ENCODE measurements around the gene CCDC148. TPM values are rescaled to one million over a fixed set of nuclear protein-coding genes. Genes with fewer than 3 reads are reported as not detected.

CCDC148 gene
- total RNA-seq (2014; rRNA removed; shearing (Covaris generic)) (0.16 and 1.2 TPM in 2 replicates), polyA plus RNA-seq (2016; fragmentation: Nextera tagmentation; extraction: Ambion mirVana) (1.3 and 1.8 TPM in 2 replicates)
- long read RNA-seq: 0 reads

- peaks cover 3% of the 10 kb centered on the region; the same call in 1 of the 3 replicates for H3K9me3 Mint-ChIP-seq
- Histone ChIP-seq H3K27me3 (ENCODE audit: insufficient read depth) (no peaks in the 10 kb centered on the region), H3K27ac (ENCODE audit: low read depth) (peak within 1 kb of the TSS; percentile 94), H3K9me2 (ENCODE audit: insufficient read depth) (no peaks in the 10 kb centered on the region), H2AFZ (peak within 1 kb of the TSS; percentile 96), H3F3A (replicated peaks; ENCODE audit: low read depth) (peaks cover 4% of the 10 kb centered on the region), H3K79me2 (replicated peaks; ENCODE audit: insufficient read depth) (peaks cover 33% of the 10 kb centered on the region), H3K4me3 (peak within 1 kb of the TSS; percentile 97), H4K20me1 (replicated peaks; ENCODE audit: insufficient read depth) (peaks cover 26% of the 10 kb centered on the region), H3K4me2 (peak within 1 kb of the TSS; percentile 90), H3K4me1 (ENCODE audit: insufficient read depth) (peaks cover 40% of the 10 kb centered on the region), H3K36me3 (ENCODE audit: insufficient read depth) (no peaks in the 10 kb centered on the region)
- H3K27me3 Mint-ChIP-seq (ENCODE audit: insufficient read depth, low read depth, poor library complexity): peaks cover 5% of the 10 kb centered on the region
- DNase-seq (ENCODE audit: low spot score) (peak; percentile 96), ATAC-seq (peak; percentile 79)
- peaks cover 46% of the 10 kb centered on the region for H3K4me1 Mint-ChIP-seq
- peak within 1 kb of the TSS; percentile 92 for H3K27ac Mint-ChIP-seq
- H3K4me3 Mint-ChIP-seq: peak within 1 kb of the TSS; percentile 93
- peak in 1 of 2 experiments; percentile 33; a peak in 1 of 4 replicates for TF ChIP-seq CTCF (conservative IDR thresholded peaks at IDR 0.05; ENCODE audit: low read depth in 2 of 2)
- no peak for TF ChIP-seq EZH2 (IDR thresholded peaks at IDR 0.05; ENCODE audit: low read depth, unreplicated experiment)
- TF ChIP-seq POLR2AphosphoS5 (IDR thresholded peaks at IDR 0.05; ENCODE audit: low read depth): no peak; the same call in 1 of the 2 replicates
- TF ChIP-seq ZNF462 (CRISPR knock-in tag; IDR thresholded peaks at IDR 0.05): no peak
- no peak for TF ChIP-seq NANOG (IDR thresholded peaks at IDR 0.05; ENCODE audit: borderline replicate concordance)
- no peak for TF ChIP-seq JUNB (IDR thresholded peaks at IDR 0.05; ENCODE audit: unreplicated experiment)
- peak; percentile 57 for TF ChIP-seq CREB1 (CRISPR knock-in tag; IDR thresholded peaks at IDR 0.05; ENCODE audit: low read depth)
- no peak for TF ChIP-seq STAT1 (IDR thresholded peaks at IDR 0.05; ENCODE audit: unreplicated experiment)
- H3K36me3 Mint-ChIP-seq (ENCODE audit: low read depth): peaks cover 3% of the 10 kb centered on the region; the same call in 1 of the 3 replicates
Measured at GRCh38 chr2:158456309-158457066, at the start of gene CCDC148, which contains the start of gene PKP4. Gene CCDC148 (minus strand): TSS chr2:158456753. CDS start chr2:158456439, 314 bp downstream. Gene PKP4 (plus strand): TSS chr2:158456952. CDS start chr2:158533185, 76,233 bp downstream.

Data from GM23338 (cell line).